AG09319 (cell line): Measurements from ENCODE around the gene CLPTM1L.

Experiments used
- DNase-seq: peaks from one replicate; pipeline ENCODE4 v3.0.0-alpha.2; 2010; ENCODE audit warnings: low read depth; ENCODE audit errors: extremely low read depth
- TF ChIP-seq, protein P1 (sequence below): IDR thresholded peaks from 2 replicates; pipeline ENCODE4 v1.5.1; 2011; ENCODE audit warnings: low read depth, mild to moderate bottlenecking, inconsistent platforms, low read length, moderate library complexity

The CLPTM1L gene

GRCh38 chr5:1325870-1326531 is 18.9 kb downstream of the CLPTM1L start:
- no peak for DNase-seq
- TF ChIP-seq, protein P1, sequence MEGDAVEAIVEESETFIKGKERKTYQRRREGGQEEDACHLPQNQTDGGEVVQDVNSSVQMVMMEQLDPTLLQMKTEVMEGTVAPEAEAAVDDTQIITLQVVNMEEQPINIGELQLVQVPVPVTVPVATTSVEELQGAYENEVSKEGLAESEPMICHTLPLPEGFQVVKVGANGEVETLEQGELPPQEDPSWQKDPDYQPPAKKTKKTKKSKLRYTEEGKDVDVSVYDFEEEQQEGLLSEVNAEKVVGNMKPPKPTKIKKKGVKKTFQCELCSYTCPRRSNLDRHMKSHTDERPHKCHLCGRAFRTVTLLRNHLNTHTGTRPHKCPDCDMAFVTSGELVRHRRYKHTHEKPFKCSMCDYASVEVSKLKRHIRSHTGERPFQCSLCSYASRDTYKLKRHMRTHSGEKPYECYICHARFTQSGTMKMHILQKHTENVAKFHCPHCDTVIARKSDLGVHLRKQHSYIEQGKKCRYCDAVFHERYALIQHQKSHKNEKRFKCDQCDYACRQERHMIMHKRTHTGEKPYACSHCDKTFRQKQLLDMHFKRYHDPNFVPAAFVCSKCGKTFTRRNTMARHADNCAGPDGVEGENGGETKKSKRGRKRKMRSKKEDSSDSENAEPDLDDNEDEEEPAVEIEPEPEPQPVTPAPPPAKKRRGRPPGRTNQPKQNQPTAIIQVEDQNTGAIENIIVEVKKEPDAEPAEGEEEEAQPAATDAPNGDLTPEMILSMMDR = no peak

- no peak for DNase-seq
- TF ChIP-seq, protein P1 = no peak
Measured at GRCh38 chr5:1325191-1325741, 19.6 kb downstream of the CLPTM1L start.

GRCh38 chr5:1324719-1325190 is 20.1 kb downstream of the CLPTM1L start:
- no peak for DNase-seq
- TF ChIP-seq, protein P1 = no peak

- DNase-seq = no peak
- TF ChIP-seq, protein P1 = no peak
Measured at GRCh38 chr5:1324301-1324700, 20.6 kb downstream of the CLPTM1L start.

DNA sequence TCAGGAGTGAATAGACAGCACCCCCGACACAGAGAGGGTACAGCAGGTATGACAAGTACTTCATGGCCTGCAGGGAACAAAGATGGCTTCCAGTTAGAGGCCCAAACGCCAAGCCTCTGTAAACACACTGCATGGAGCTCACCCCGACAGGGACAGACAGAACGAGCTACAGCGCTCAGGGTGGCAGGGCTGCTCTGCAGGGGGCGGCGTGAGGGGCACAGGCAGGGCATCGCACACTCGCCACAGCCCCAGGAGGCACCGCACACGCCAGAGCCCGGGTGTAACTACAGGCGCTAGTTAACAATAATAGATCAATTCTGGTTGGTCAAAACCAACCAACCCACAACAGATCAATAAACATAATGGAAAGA is 21.1 kb downstream of the CLPTM1L start:
- DNase-seq = no peak
- TF ChIP-seq, protein P1 = no peak

DNA sequence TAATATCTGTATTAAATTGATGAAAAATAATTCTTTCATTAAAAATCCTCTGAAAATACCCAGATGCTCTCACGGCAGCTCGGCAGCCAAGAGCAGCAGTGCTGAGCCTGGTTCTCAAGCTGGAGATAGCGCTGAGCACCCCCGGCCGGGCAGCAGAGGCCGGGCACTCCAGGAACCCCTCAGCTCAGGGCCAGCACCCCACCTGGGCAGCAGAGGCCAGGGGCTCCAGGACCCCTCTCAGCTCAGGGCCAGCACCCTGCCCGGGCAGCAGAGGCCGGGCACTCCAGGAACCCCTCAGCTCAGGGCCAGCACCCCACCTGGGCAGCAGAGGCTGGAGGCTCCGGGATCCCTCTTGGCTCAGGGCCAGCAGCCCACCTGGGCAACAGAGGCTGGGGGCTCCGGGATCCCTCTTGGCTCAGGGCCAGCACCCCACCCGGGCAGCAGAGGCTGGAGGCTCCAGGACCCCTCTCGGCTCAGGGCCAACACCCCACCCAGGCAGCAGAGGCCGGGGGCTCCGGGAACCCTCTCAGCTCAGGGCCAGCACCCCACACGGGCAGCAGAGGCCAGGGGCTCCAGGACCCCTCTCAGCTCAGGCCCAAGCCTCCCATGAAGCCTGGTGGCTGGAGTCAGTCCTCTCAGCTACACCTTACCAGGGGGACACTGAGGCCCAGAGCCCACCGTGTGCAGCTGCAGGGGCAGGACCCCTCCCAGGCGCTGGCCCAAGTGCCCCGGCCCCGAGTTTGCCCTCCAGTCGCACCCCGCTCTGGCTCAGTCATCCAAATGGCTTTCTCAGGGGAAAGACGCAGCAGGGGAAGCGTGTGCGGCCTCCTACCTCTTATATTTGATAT is 21.7 kb downstream of the CLPTM1L start:
- DNase-seq = no peak
- TF ChIP-seq, protein P1 = no peak
